Choroid plexus epithelial cell (primary cell): ENCODE measurements around the gene MRPS15.

Source experiments
- DNase-seq: peaks from one replicate; pipeline ENCODE4 v3.0.0-alpha.2; 2010; ENCODE audit warnings: low read depth
- H3K4me3 ChIP-seq: 2 replicates; pipeline ENCODE4 v1.5.1; 2011; ENCODE audit warnings: low read depth, mild to moderate bottlenecking, control low read depth, low read length, moderate library complexity
- TF ChIP-seq, protein P1 (sequence below): conservative IDR thresholded peaks from 2 replicates; pipeline ENCODE4 v1.5.1; 2011; ENCODE audit warnings: low read depth, mild to moderate bottlenecking, control low read depth, inconsistent platforms, low read length, moderate library complexity

Gene MRPS15

DNA sequence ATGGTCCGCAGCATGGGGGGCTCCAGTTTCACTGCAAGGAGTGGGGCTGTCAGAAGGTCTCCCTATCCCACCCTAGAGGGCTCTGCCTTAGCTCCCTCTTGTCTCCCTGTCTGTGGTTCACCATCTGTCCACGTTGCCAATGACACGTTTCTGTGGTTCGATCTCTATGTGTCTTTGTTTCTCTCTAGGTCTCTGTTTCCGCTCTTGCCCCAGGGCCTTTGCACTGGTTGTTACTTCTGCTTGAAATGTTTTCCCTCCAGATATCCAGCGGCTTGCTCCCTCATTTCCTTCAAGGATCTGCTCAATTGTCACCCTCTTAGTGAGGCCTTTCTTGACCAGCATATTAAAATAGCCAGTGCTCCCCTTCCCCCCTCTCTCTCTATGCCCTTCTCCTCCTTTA, 8.5 kb upstream of the MRPS15 start:
- no peak overlapping the region for H3K4me3 ChIP-seq
- DNase-seq = no peak
- TF ChIP-seq, protein P1, sequence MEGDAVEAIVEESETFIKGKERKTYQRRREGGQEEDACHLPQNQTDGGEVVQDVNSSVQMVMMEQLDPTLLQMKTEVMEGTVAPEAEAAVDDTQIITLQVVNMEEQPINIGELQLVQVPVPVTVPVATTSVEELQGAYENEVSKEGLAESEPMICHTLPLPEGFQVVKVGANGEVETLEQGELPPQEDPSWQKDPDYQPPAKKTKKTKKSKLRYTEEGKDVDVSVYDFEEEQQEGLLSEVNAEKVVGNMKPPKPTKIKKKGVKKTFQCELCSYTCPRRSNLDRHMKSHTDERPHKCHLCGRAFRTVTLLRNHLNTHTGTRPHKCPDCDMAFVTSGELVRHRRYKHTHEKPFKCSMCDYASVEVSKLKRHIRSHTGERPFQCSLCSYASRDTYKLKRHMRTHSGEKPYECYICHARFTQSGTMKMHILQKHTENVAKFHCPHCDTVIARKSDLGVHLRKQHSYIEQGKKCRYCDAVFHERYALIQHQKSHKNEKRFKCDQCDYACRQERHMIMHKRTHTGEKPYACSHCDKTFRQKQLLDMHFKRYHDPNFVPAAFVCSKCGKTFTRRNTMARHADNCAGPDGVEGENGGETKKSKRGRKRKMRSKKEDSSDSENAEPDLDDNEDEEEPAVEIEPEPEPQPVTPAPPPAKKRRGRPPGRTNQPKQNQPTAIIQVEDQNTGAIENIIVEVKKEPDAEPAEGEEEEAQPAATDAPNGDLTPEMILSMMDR = no peak

DNA sequence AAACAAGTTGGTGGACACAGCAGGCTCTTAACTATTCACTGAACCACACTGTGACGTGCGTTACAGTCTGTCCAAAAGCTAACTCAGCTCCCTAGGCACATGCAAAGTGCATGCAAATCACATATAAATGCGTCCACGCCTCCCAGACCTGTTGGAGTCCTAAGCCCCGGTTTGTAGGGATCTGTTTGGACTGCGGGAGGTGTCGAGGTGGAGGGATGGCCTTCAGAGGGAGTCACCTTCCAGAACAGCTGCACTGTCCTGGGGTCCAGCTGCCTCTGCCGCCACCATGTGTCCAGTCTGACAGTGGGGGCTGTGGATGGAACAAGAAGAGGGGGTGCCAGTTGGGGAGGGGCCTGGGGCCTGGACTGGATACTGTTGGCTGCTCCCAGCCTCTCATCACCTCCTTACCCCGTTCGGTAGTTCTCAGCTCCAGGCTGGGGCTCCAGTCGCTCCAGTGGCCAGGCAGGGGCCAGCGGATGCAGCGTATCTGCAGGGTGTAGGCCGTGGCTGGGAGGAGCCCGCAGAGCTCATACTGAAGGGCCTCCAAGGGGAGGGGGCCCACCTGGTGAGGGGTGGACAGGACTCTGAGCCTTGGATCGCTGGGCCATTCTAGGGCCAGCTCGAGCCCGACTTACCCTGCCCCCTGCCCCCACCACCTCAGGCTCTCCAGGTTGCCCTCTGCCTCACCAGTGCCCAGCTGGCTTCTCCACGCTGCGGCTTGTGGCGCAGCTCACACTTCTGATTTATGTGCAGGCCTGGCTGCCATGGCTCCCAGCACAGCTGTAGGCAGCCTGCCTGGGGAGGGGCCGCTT, 7.9 kb upstream of the MRPS15 start:
- peak; percentile 16 for DNase-seq
- TF ChIP-seq, protein P1 = no peak
- H3K4me3 ChIP-seq = no peak overlapping the region

DNA sequence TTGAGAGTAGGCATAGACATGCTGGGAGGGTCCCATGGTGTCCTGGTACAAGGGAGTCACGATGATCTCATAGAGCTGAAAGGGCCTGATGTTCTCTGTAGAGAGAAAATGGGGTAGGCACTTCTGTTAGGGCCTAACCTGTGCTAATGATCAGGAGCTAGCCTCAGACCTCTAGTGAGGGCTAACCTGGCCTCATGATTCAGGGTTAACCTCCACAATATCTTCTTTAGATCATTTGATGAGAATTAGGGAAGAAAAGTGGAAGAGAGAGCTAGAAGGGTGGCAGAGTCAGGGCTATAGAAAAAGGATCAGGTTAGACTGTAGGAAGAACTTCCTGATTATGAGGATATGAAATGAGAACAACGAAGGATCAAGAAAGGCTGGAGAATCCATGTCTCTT, 5.0 kb upstream of the MRPS15 start:
- no peak overlapping the region for H3K4me3 ChIP-seq
- TF ChIP-seq, protein P1 = no peak
- no peak for DNase-seq

DNA sequence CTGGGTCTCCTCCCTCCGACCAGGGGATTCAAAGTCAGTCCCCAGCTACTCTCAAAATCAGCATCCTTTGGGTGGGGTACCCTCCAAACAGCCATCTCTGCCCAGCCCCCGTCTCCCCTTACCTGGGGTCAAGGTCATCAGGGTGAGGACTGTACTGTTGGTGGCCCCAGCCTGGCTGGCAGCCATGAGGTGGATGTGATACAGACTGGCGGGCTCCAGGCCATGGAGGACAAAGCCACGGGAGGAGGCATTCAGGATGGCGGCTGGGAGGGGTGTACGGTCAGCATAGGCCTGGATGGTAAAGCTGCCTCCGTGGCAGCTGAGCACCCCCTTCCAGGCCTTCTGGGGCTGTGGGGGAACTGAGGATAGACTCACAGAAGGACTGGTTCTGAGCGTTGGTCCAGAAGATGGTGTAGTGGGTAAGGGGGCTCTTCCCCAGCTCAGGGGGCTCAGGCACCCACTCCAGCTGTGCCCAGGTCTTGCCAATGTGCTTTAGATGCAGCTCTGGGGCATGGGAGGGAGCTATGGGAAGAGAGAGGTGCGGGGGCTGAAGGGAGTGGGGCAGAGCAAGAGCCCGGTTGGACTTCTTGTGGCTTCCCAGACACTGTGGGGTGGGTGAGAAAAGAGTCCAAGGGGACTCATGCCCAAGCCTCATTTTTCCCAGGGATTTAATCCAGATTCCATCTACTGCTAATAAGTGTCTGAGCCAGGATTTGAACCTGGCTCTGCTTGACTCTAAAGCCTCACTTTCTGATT, 3.7 kb upstream of the MRPS15 start:
- no peak overlapping the region for H3K4me3 ChIP-seq
- TF ChIP-seq, protein P1 = no peak
- no peak for DNase-seq

DNA sequence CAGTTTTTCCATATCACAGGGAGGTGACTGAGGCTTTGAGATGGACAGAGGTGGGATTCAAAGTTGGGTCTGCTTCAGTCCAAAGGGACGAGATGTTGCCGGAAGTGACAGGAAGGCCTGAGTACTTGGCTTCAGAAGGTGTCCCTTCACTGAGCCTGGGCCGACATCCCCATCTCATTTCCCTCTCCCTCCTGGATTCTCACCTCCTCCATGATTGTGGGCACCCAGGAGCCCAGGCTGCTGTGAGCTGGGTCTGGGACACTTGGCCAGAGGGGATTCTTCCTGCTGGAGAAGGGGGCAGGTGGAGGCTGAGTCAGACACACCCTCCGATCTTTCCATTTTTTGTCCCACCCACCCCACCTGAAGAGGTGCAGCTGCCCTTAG, 2.8 kb upstream of the MRPS15 start:
- TF ChIP-seq, protein P1 = no peak
- no peak overlapping the region for H3K4me3 ChIP-seq
- no peak for DNase-seq

DNA sequence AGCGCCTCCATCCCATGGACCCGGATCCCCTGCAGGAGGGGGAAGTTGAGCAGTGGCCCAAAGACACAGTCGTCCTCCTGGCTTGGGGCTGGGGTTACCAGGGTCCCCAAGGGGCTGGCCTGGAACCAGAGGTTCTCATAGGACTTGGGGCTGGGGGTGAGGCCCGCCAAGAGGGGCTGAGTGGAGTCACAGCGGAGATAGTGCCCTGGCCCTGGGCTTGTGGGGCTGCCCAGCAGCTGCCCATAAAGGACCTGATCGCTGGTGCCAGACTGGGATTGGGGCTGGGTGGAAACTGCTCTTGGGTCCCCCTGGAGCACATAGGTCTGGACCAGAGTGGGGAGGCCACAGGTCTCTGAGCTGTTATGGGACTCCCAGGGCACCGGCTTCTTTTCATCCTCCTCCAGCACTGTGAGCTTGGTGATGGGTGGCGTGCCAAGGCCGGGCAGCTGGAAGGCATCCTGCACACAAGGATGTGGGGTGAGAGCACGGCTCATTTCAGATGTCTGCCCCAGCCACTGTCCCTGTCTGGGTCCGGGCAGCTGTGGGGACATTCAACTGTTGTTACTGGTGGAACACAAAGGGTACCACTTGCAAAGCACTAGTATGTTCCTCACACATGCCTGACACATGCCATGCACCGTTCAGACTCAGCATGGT, 2.3 kb upstream of the MRPS15 start:
- H3K4me3 ChIP-seq = no peak overlapping the region
- DNase-seq = no peak
- TF ChIP-seq, protein P1 = no peak
